NCI-H2171 (cell line): ENCODE data around the gene TINCR.

Experiments used
- DNase-seq: peaks from one replicate; lab custom pipeline; 2025; lab: John Stamatoyannopoulos, UW

The TINCR gene

GRCh38 chr19:5588906-5589676, 21.3 kb upstream of the TINCR start:
- no peak for DNase-seq

GRCh38 chr19:5588441-5588840, 20.7 kb upstream of the TINCR start:
- DNase-seq = no peak

DNA sequence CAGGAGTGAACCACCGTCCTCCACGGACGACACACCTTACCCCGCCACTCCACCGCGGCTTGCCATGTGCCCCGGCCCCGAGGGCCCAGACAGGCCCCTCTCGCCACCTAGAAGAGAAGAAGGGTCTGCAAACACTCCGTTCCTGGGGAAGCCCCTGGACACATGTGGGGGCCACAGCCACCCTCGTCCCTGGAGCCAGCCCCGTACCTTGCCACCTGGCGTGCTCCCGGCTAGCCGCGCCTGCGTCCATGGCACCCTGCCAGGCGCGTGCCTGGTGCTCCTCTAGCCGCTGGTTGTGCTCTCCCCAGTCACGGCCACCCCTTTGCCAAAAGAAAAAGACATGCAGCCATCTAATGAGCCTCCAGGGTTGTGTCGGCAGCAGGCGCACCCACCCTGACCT, 19.9 kb upstream of the TINCR start:
- DNase-seq = no peak

- DNase-seq = no peak
These were observed 19.3 kb upstream of the TINCR start for GRCh38 chr19:5587071-5587455.

DNA sequence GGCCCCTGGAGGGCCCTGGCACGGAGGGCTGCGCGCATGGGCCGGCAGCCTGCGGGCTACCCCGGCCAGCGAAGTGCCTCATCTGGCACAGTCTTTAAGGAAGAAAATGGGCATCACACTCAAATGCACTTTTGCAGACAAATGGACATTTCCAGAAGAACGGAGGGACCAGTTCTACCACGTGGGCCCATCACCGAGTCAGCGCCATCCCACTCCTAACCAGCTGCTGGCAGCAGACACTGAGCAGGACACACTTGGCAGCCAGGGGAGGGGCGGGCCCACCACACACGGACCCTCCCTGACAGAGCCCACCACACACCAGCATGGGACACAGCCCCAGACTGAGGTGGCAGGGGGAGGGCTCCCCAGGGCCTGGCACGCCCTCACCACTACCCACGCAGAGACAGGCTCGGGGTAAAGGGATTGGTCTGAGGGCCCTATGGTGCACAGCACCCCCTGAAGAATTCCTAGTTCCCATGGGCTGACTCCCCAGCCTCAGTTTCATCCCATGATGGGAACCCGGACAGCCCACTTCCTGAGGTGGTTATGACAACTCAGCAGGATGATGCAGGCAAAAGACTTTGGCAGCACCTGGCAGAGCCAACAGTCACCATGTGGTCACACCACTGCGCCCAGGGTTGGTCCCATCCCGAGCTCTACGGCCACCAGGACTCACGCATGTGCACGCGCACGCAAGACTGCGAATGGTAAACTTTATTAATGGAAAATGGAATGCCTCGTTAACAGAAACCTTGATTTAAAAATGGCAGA, 18.7 kb upstream of the TINCR start:
- DNase-seq = no peak

GRCh38 chr19:5585461-5586299, 17.9 kb upstream of the TINCR start:
- no peak for DNase-seq

DNA sequence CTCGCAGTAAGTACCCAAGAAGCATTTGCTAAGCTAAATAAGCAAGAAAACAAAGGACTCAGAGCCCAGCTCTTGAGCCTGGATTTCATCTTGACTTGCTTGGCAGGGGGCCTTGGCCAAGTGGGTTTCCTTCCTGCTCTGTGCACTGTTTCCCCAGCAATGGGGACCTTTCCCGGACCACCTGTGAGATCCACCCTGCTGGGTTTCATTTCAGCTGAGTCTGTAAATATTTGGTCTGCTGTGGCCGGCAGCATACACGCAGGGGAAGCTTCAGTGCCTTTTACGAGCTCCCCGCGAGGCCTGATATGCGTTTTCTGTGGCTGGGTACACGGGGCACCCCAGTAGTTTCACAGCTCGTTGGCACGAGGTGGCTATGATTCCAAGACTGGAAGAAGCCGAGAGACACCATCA, 12.4 kb upstream of the TINCR start:
- no peak for DNase-seq

- no peak for DNase-seq
These were observed 11.9 kb upstream of the TINCR start for GRCh38 chr19:5579697-5580096.

- no peak for DNase-seq
These were observed 11.5 kb upstream of the TINCR start for GRCh38 chr19:5579286-5579685.

- DNase-seq = peak; percentile 59
These were observed 10.5 kb upstream of the TINCR start for GRCh38 chr19:5578097-5578846.

GRCh38 chr19:5575590-5575989, 7.8 kb upstream of the TINCR start:
- no peak for DNase-seq

DNA sequence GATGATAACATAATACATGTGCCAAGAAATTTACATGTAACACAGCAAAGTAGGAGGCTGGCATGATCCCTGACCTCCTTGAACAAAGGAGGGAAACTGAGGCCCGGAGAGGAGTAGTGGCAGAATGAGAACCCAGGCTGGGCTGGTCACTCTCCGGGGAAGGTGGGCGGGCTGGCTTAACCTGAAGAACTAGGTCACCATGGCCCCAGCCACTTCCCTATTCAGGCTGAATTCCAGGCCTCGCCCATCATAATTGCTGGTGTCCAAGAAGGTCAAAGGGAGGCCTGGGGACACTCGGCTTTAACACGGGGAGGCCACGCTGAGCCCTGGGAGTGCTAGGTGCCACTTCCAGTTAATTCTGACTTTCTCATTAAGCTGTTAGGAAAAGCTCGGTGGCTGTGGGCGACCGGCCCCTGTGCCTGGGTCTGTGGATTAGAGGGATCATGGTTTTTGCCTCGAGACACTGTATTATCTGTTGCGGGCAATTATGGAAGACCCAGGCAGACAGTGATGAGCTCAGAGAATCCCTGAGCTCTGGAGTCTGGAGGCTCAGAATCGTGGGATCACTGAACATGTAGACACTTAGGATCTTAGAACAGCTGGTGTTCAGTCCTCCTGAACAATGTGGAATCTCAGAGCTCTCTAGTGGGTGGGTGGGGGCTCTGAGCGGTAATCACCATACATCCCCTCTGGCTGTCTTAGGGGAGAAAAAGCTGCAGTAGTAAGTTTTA, 5.0 kb upstream of the TINCR start:
- DNase-seq = no peak

DNA sequence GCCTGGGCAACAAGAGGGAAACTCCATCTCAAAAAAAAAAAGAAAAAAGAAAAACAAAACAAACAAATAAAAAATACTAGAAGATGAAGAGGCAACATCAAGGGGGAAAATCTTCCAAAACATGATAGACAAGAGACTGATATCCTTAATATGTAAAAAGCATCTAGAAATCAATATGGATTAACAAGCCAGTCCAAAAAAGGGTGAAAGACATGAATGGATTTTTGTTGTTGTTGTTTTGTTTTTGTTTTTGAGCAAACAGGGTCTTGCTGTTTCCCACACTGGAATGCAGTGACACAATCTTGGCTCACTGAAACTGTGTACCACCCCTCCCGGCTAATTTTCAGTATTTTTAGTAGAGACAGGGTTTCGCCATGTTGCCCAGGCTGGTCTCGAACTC, 4.0 kb upstream of the TINCR start:
- no peak for DNase-seq

- no peak for DNase-seq
These were observed 236 bp upstream of the TINCR start for GRCh38 chr19:5567970-5568407.

DNA sequence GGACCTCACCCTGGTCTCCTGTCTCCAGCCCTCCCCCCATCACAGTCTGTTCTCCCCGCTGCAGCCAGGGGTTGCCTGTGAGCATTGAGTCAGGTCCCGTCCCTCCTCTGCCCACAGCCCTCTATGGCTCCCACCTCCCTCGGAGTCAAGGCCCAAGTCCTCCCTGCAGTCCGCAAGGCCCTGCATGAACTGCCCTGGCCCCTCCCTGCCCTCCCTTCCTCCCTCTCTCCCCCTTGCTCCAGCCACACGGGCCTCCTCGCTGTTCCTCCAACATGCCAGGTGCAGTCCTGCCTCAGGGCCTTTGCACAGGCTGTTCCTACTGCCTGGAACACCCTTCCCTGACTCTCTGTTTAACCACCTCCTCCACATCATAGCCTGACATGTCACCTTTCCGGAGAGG, 2.8 kb downstream of the TINCR start:
- DNase-seq = no peak

GRCh38 chr19:5563935-5564612, 3.7 kb downstream of the TINCR start:
- DNase-seq = no peak

DNA sequence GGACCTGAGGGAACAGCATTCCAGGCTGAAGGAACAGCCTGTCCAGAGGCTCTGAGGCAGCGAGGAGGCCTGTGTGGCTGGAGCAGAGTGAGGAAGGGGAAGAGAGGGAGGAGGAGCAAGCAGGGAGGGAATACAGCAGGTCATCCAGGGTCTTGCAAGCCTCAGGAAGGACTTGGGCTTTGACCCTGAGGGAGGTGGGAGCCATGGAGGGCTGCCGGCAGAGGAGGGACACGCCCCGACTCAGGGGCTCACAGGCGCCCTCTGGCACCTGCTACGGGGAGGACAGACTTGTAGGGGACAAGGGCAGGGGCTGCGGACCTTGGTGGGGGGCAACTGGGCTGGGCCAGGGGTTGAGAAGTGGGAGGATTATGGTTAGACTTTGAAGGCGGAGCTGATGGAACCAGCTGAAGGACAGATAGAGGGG, 4.7 kb downstream of the TINCR start:
- DNase-seq = no peak

GRCh38 chr19:5562280-5562679, 5.5 kb downstream of the TINCR start:
- DNase-seq = no peak

DNA sequence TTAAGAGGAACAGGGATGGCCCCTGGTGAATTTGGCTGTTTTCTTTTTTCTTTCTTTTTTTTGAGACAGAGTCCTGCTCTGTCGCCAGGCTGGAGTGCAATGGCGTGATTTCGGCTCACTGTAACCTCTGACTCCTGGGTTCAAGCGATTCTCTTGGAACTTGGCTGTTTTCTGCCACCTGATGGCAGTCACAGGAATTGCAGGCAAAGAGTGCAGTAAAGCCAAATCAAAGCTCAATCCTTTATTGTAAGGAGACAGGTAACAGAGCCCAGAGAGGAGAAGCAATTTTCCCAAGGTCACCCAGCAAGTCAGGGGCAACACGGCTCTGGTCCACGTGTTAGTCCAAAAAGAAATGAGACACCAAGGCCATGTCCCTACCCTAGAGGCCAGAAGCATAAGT, 6.2 kb downstream of the TINCR start:
- no peak for DNase-seq

DNA sequence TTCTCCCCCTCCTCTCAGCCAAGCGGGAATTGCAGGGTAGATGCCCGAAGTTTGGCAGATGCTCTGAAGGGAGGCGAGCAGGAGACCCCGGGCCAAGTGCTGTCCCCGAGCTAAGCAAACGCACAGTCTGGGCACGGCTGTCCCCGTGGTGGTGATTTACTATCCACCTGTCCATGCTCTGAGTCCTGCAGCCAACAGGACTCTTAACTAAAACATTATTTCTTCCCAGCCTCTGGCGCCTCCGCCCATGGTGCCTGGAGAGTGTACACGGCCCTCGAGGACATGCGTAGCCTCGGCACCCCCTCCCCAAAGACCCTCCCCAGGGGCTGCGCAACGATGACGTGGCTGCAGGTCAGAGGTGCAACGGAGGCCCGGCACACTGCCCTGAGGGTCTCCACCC, 7.6 kb downstream of the TINCR start:
- no peak for DNase-seq

DNA sequence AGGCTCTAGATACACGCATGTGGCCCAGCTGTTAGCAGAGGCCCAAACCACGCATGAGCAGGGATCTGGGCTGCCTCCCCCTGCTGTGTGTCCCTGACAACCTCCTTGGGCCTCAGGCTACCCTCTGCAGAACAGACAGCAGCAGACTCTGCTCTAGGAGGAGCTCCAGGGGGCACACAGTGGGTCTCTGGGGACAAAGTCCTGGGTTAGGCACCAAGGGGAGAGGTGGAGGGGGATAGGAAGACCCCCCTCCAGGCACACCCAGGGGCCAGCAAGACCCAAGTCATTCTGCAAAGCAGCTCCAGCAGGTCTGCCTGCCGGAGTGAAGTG, 8.0 kb downstream of the TINCR start:
- no peak for DNase-seq
